WTC11 (cell line): ENCODE results near the gene FBXO40. TPM values are rescaled to one million over a fixed set of nuclear protein-coding genes. Genes with fewer than 3 reads are reported as not detected.

Experiments
- ATAC-seq: fragments of 200-7000 bp; cut with Tn5 transposase; 2 replicates; pipeline ENCODE4 v1.10.0; 2021; ENCODE audit warnings: mild to moderate bottlenecking, moderate library complexity
- CTCF ChIA-PET: fragments of 300-600 bp; sonication (Branson Sonifier 250); formaldehyde crosslinking; loops from one replicate; lab custom pipeline; 2021; ENCODE audit warnings: antibody characterized with exemption; lab: Charles Lee
- POLR2A ChIA-PET: fragments of 350-600 bp; sonication (Branson Sonifier 250); formaldehyde crosslinking; loops from one replicate; lab custom pipeline; 2021; ENCODE audit warnings: antibody characterized with exemption; lab: Charles Lee
- DNase-seq: peaks from one replicate; pipeline ENCODE4 v3.0.0; 2021; ENCODE audit warnings: low spot score
- H3K27ac Mint-ChIP-seq: 2 replicates; pipeline ENCODE4 v1.8.0; 2021; ENCODE audit warnings: mixed read lengths
- H3K27me3 Mint-ChIP-seq: 2 replicates; pipeline ENCODE4 v1.8.0; 2021; ENCODE audit warnings: low read depth, mild to moderate bottlenecking, moderate library complexity, mixed read lengths
- H3K36me3 Mint-ChIP-seq: 2 replicates; pipeline ENCODE4 v1.8.0; 2021; ENCODE audit warnings: mixed read lengths
- H3K4me1 Mint-ChIP-seq: 2 replicates; pipeline ENCODE4 v1.8.0; 2022; ENCODE audit warnings: mixed read lengths
- H3K4me3 Mint-ChIP-seq: 2 replicates; pipeline ENCODE4 v1.8.0; 2021; ENCODE audit warnings: mild to moderate bottlenecking, moderate library complexity, mixed read lengths
- H3K9me3 Mint-ChIP-seq: 2 replicates; pipeline ENCODE4 v1.8.0; 2021; ENCODE audit warnings: mixed read lengths
- AR ChIP-seq: fragments of 250-450 bp; sonication (Bioruptor Pico); IDR thresholded peaks from 2 replicates; pipeline ENCODE4 v1.9.0; 2021; ENCODE audit warnings: mild to moderate bottlenecking
- CREB1 ChIP-seq: sonication (generic); formaldehyde crosslinking; IDR thresholded peaks from 2 replicates; pipeline ENCODE4 v1.8.0; 2023; ENCODE audit warnings: mild to moderate bottlenecking, missing genetic modification reagents
- EMX1 ChIP-seq: fragments of 250-450 bp; sonication (Bioruptor Pico); IDR thresholded peaks from 2 replicates; pipeline ENCODE4 v1.8.0; 2021; ENCODE audit warnings: mild to moderate bottlenecking
- FOXP1 ChIP-seq: sonication (generic); formaldehyde crosslinking; IDR thresholded peaks from 2 replicates; pipeline ENCODE4 v1.8.0; 2022; ENCODE audit warnings: missing genetic modification reagents, mild to moderate bottlenecking, moderate library complexity, borderline replicate concordance
- GABPB1 ChIP-seq: sonication (generic); formaldehyde crosslinking; IDR thresholded peaks from 2 replicates; pipeline ENCODE4 v1.8.1; 2023; ENCODE audit warnings: mild to moderate bottlenecking, missing genetic modification reagents
- HMGXB4 ChIP-seq: sonication (generic); formaldehyde crosslinking; IDR thresholded peaks from 2 replicates; pipeline ENCODE4 v1.8.1; 2023; ENCODE audit warnings: mild to moderate bottlenecking, moderate library complexity, missing genetic modification reagents
- IRF2 ChIP-seq: sonication (generic); formaldehyde crosslinking; IDR thresholded peaks from 2 replicates; pipeline ENCODE4 v1.8.0; 2022; ENCODE audit warnings: low read depth, missing genetic modification reagents, borderline replicate concordance
- NFE2L1 ChIP-seq: sonication (generic); formaldehyde crosslinking; IDR thresholded peaks from 2 replicates; pipeline ENCODE4 v1.8.1; 2023; ENCODE audit warnings: missing genetic modification reagents
- NR1H2 ChIP-seq: sonication (generic); formaldehyde crosslinking; IDR thresholded peaks from 2 replicates; pipeline ENCODE4 v1.9.0; 2021; ENCODE audit warnings: mild to moderate bottlenecking, moderate library complexity, missing genetic modification reagents
- NR2C2 ChIP-seq: sonication (generic); formaldehyde crosslinking; IDR thresholded peaks from 2 replicates; pipeline ENCODE4 v1.8.0; 2022; ENCODE audit warnings: mild to moderate bottlenecking, missing genetic modification reagents
- OVOL2 ChIP-seq: fragments of 250-450 bp; sonication (Bioruptor Pico); IDR thresholded peaks from 2 replicates; pipeline ENCODE4 v1.9.0; 2021; ENCODE audit warnings: mild to moderate bottlenecking, borderline replicate concordance
- PREB ChIP-seq: sonication (generic); formaldehyde crosslinking; IDR thresholded peaks from 2 replicates; pipeline ENCODE4 v1.8.1; 2022; ENCODE audit warnings: mild to moderate bottlenecking, missing genetic modification reagents, moderate library complexity, borderline replicate concordance
- RORB ChIP-seq: fragments of 250-450 bp; sonication (Bioruptor Pico); IDR thresholded peaks from 2 replicates; pipeline ENCODE4 v1.9.0; 2021; ENCODE audit warnings: mild to moderate bottlenecking
- STAT6 ChIP-seq: sonication (generic); formaldehyde crosslinking; conservative IDR thresholded peaks from 2 replicates; pipeline ENCODE4 v1.8.1; 2023; ENCODE audit warnings: mild to moderate bottlenecking, low read depth, missing genetic modification reagents, moderate library complexity
- TEAD4 ChIP-seq: sonication (generic); formaldehyde crosslinking; IDR thresholded peaks from 2 replicates; pipeline ENCODE4 v1.8.0; 2022; ENCODE audit warnings: mild to moderate bottlenecking, missing genetic modification reagents
- ZNF121 ChIP-seq: sonication (generic); formaldehyde crosslinking; IDR thresholded peaks from 2 replicates; pipeline ENCODE4 v1.8.0; 2023; ENCODE audit warnings: missing genetic modification reagents
- ZNF263 ChIP-seq: sonication (generic); formaldehyde crosslinking; IDR thresholded peaks from 2 replicates; pipeline ENCODE4 v1.8.1; 2022; ENCODE audit warnings: low read depth, mild to moderate bottlenecking, moderate library complexity, missing genetic modification reagents
- ZNF281 ChIP-seq: sonication (generic); formaldehyde crosslinking; IDR thresholded peaks from 2 replicates; pipeline ENCODE4 v1.8.0; 2023; ENCODE audit warnings: mild to moderate bottlenecking, missing genetic modification reagents
- ZNF532 ChIP-seq: fragments of 250-450 bp; sonication (Bioruptor Pico); IDR thresholded peaks from 2 replicates; pipeline ENCODE4 v1.9.0; 2021; ENCODE audit warnings: mild to moderate bottlenecking, borderline replicate concordance
- total RNA-seq: library from RNA; stranded (reverse); gene quantifications from 3 replicates; pipeline ENCODE4 v1.2.3, GENCODE V29; 2021

The FBXO40 gene
- total RNA-seq, 1 experiment from 2014 or later = 0.04 TPM

GRCh38 chr3:121552379-121552778, 40.8 kb upstream of the FBXO40 start (continued):
- TF ChIP-seq ZNF281 (CRISPR knock-in tag) = no peak
- no peak for TF ChIP-seq FOXP1 (CRISPR knock-in tag)
- TF ChIP-seq, all 79 proteins: peak for 0

GRCh38 chr3:121552797-121553196, 40.4 kb upstream of the FBXO40 start:
- Mint-ChIP-seq H3K4me1 (peaks cover 21% of the 10 kb centered on the region), H3K36me3 (peaks cover 12% of the 10 kb centered on the region), H3K27ac (no peak overlapping the region), H3K4me3 (no peak overlapping the region), H3K9me3 (peaks cover 12% of the 10 kb centered on the region), H3K27me3 (no peaks in the 10 kb centered on the region)
- CTCF ChIA-PET = interaction anchor here (0.6 to 1.5 kb wide), 10 partner anchors 9 to 831 kb away, joined by 3 to 11 read pairs (median 6); partner anchors contain the start of genes EAF2, FAM162A and IQCB1
- no peak for DNase-seq
- TF ChIP-seq RORB (CRISPR knock-in tag) (no peak), ZNF263 (CRISPR knock-in tag) (no peak), EMX1 (CRISPR knock-in tag) (no peak), IRF2 (CRISPR knock-in tag) (no peak), NFE2L1 (CRISPR knock-in tag) (no peak), ZNF121 (CRISPR knock-in tag) (no peak), NR2C2 (CRISPR knock-in tag) (no peak), GABPB1 (CRISPR knock-in tag) (no peak), OVOL2 (CRISPR knock-in tag) (no peak), STAT6 (no peak), CREB1 (no peak), TEAD4 (CRISPR knock-in tag) (no peak), PREB (CRISPR knock-in tag) (no peak), HMGXB4 (CRISPR knock-in tag) (no peak)
- ATAC-seq = no peak
- POLR2A ChIA-PET = no interaction called here

- ATAC-seq = no peak
- Mint-ChIP-seq H3K36me3 (peaks cover 12% of the 10 kb centered on the region), H3K27ac (peak overlapping the region; percentile 76), H3K9me3 (peaks cover 12% of the 10 kb centered on the region), H3K4me1 (peaks cover 20% of the 10 kb centered on the region), H3K4me3 (no peak overlapping the region), H3K27me3 (no peaks in the 10 kb centered on the region)
- no peak for DNase-seq
- CTCF ChIA-PET = no interaction called here
- POLR2A ChIA-PET = no interaction called here
- TF ChIP-seq ZNF532 (no peak), NR1H2 (CRISPR knock-in tag) (no peak), AR (CRISPR knock-in tag) (no peak)
Observed at GRCh38 chr3:121557426-121557934, 35.7 kb upstream of the FBXO40 start.
